H1 (cell line): ENCODE measurements around the gene KANSL3. TPM values are rescaled to one million over a fixed set of nuclear protein-coding genes. Genes with fewer than 3 reads are reported as not detected.

ENCODE experiments used
- MAX ChIP-seq: IDR thresholded peaks from 2 replicates; pipeline ENCODE4 v1.6.1; 2012; ENCODE audit warnings: inconsistent platforms
- SIX5 ChIP-seq: IDR thresholded peaks from 2 replicates; pipeline ENCODE4 v1.6.1; 2011; ENCODE audit warnings: mild to moderate bottlenecking, low read depth, low read length
- SUZ12 ChIP-seq: fragments of 200-600 bp; sonication (generic); IDR thresholded peaks from 2 replicates; pipeline ENCODE4 v1.6.1; 2012; ENCODE audit warnings: mild to moderate bottlenecking, inconsistent platforms, low read length, moderate library complexity, mixed read lengths
- polyA plus RNA-seq, 7 experiments: library from polyadenylated mRNA; depleted of rRNA in 3 of 7; stranded (reverse) in 5 of 7; unstranded in 2 of 7; fragments of >200 nt in 5 of 7; fragments of 200-250 nt in 2 of 7; gene quantifications; 1 replicate in 5 of 7; 2 replicates in 1 of 7; 4 replicates in 1 of 7; pipeline versions ENCODE4 v1.2.1 to v1.2.3, GENCODE V29; 2011 to 2013; ENCODE audit warnings: missing spikeins in 2 of 7, mixed read lengths in 2 of 7
- total RNA-seq: library from RNA; stranded (reverse); fragmentation: NEBNext Ultra II Directional; extraction: Animal tissue kit (Norgen Biotek cat#: 25700); gene quantifications from 2 replicates; pipeline ENCODE4 v1.2.1, GENCODE V29; 2021

Gene KANSL3
- total and polyA plus RNA-seq, 2 of the 8 experiments (the other 6 are each of a cell fraction or from before 2014, with no cell fraction given) = 19.8 to 31.4 TPM

DNA sequence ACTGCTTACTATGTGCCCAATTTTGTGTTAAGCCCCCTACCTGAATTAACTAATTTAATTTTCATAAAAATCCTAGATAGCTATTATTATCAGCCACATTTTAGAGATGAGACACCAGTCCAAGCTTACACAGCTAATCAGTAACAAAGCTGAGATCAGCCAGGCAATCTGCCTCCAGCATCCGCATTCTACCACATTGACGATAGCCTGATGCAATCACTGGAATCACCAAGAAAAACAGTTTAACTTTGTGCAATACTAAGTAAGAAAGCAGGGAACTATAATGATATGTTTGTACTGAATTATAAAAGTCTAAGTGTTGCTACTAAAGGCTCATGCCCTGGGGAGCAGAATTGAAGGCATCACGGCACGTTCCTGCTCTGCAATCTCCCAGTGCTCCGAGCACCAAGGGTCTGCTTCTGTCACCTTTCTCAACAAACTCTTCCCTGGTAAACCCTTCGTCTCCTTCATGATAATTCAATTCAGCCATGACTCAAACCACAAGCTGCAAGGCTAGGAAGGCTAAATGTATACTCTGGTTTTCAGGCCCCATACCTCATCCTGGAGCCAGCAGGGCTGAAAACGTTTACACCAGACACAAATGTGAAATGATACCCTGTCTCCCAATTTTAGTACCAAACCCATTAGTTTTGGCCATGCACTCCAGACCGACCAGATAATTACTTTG is 19.4 kb downstream of the KANSL3 start (continued):
- TF ChIP-seq MAX = no peak
- no peak for TF ChIP-seq SIX5
- TF ChIP-seq SUZ12 = no peak
